K562 (cell line): ENCODE results near the gene BTRC. TPM values are rescaled to one million over a fixed set of nuclear protein-coding genes. Genes with fewer than 3 reads are reported as not detected.

ENCODE experiments used
- ATAC-seq: fragments of 200-7000 bp; cut with Tn5 transposase; 3 replicates; pipeline ENCODE4 v1.9.1; 2020; ENCODE audit warnings: moderate library complexity
- BruUV-seq: library from RNA; stranded (reverse); fragments of 400-500 nt; replicated peaks from 2 replicates; lab custom pipeline; 2021; lab: Mats Ljungman, UMichigan
- CTCF ChIA-PET: fragments of 300-600 bp; formaldehyde crosslinking; extraction: SDS; loops from one replicate; lab custom pipeline; 2021; ENCODE audit warnings: low intra/inter-chr PET ratio; lab: Yijun Ruan, JAX
- POLR2A ChIA-PET: fragments of 300-600, 350-650 bp; sonication (Branson Sonifier 250); formaldehyde crosslinking; extraction: SDS; loops from one replicate; lab custom pipeline; 2021; ENCODE audit warnings: antibody characterized with exemption, inconsistent platforms; lab: Yijun Ruan, JAX
- DNase-seq, 4 experiments: peaks; one replicate each; pipeline versions ENCODE4 v3.0.0 to v3.0.0-alpha.2; 2011 to 2018; ENCODE audit warnings: low spot score in 3 of 4, mixed read lengths in 3 of 4; ENCODE audit errors: extremely low read depth in 1 of 4
- FAIRE-seq: peaks from 2 replicates; lab custom pipeline; 2011; peaks lifted over from hg19 to GRCh38; lab: Jason Lieb, UNC
- H2AFZ ChIP-seq: 2 replicates; pipeline ENCODE4 v1.6.0; 2011; ENCODE audit warnings: low read depth, low read length, control low read depth, inconsistent platforms
- H3K27ac ChIP-seq: fragments of 200-600 bp; 3 replicates; pipeline ENCODE4 v1.8.0; 2011; ENCODE audit warnings: low read depth, mild to moderate bottlenecking, control low read depth, inconsistent platforms, low read length, moderate library complexity, mixed read lengths; ENCODE audit errors: extremely low read depth
- H3K27me3 ChIP-seq, 2 experiments: fragments of 300-600 bp in 1 of 2; 2 replicates in 1 of 2; 3 replicates in 1 of 2; pipeline versions ENCODE4 v1.6.0 to v1.8.0; 2011; ENCODE audit warnings: inconsistent platforms in 2 of 2, low read length in 2 of 2, mild to moderate bottlenecking in 1 of 2, mixed read lengths in 1 of 2, moderate library complexity in 1 of 2; ENCODE audit not compliant: control insufficient read depth in 2 of 2, insufficient read depth in 2 of 2
- H3K36me3 ChIP-seq: fragments of 300-600 bp; 3 replicates; pipeline ENCODE4 v1.8.0; 2011; ENCODE audit warnings: mild to moderate bottlenecking, low read length, inconsistent platforms; ENCODE audit not compliant: control insufficient read depth, insufficient read depth
- H3K4me1 ChIP-seq, 2 experiments: fragments of 200-600 bp in 1 of 2; replicated peaks in 1 of 2; 2 replicates in 1 of 2; 3 replicates in 1 of 2; pipeline versions ENCODE4 v1.5.1 to v1.8.0; 2011; ENCODE audit warnings: inconsistent platforms in 2 of 2, low read length in 2 of 2, mild to moderate bottlenecking in 1 of 2, mixed read lengths in 1 of 2, moderate library complexity in 1 of 2; ENCODE audit not compliant: control insufficient read depth in 2 of 2, insufficient read depth in 2 of 2
- H3K4me2 ChIP-seq: 2 replicates; pipeline ENCODE4 v1.6.1; 2011; ENCODE audit warnings: low read length, control low read depth, inconsistent platforms, mixed read lengths; ENCODE audit not compliant: insufficient read depth
- H3K4me3 ChIP-seq: fragments of 200-600 bp; sonication (generic), shearing (Covaris generic); 2 replicates; pipeline ENCODE4 v1.5.1; 2016; ENCODE audit warnings: control low read depth, inconsistent platforms
- H3K79me2 ChIP-seq: fragments of 200-600 bp; 3 replicates; pipeline ENCODE4 v1.8.0; 2011; ENCODE audit warnings: low read length, inconsistent platforms; ENCODE audit not compliant: control insufficient read depth, insufficient read depth
- H3K9ac ChIP-seq, 2 experiments: 2 replicates each; pipeline versions ENCODE4 v1.6.0 to v1.6.1; 2011; ENCODE audit warnings: low read depth in 2 of 2, low read length in 2 of 2, control low read depth in 1 of 2, inconsistent platforms in 1 of 2, mild to moderate bottlenecking in 1 of 2, mixed read lengths in 1 of 2; ENCODE audit not compliant: insufficient read depth in 1 of 2
- H3K9me1 ChIP-seq: one replicate; pipeline ENCODE4 v1.6.0; 2011; ENCODE audit warnings: inconsistent platforms, mild to moderate bottlenecking, low read length, moderate library complexity; ENCODE audit not compliant: control insufficient read depth, insufficient read depth
- H3K9me3 ChIP-seq: replicated peaks from 2 replicates; pipeline ENCODE4 v1.5.1; 2011; ENCODE audit warnings: low read depth, low read length, inconsistent platforms; ENCODE audit not compliant: control insufficient read depth, insufficient read depth
- H4K20me1 ChIP-seq: replicated peaks from 2 replicates; pipeline ENCODE4 v1.6.1; 2011; ENCODE audit warnings: low read length, inconsistent platforms, mixed read lengths; ENCODE audit not compliant: control insufficient read depth, insufficient read depth
- CHD1 ChIP-seq: fragments of 200-600 bp; sonication (generic); IDR thresholded peaks from one replicate; pipeline ENCODE4 v1.6.1; 2012; ENCODE audit warnings: mild to moderate bottlenecking, moderate library complexity, low read length, inconsistent platforms
- ELF2 ChIP-seq: fragments of 250-450 bp; sonication (Bioruptor Pico); IDR thresholded peaks from 2 replicates; pipeline ENCODE4 v1.5.0; 2021; ENCODE audit warnings: mild to moderate bottlenecking
- HEY1 ChIP-seq: fragments of 250-450 bp; sonication (Bioruptor Pico); IDR thresholded peaks from 2 replicates; pipeline ENCODE4 v1.5.0; 2020; ENCODE audit warnings: mild to moderate bottlenecking, moderate library complexity, borderline replicate concordance
- POLR2AphosphoS5 ChIP-seq: IDR thresholded peaks from 2 replicates; pipeline ENCODE4 v1.6.1; 2011; ENCODE audit warnings: mild to moderate bottlenecking, low read depth, low read length, moderate library complexity; ENCODE audit not compliant: control insufficient read depth, insufficient read depth
- ZNF668 ChIP-seq: fragments of 250-450 bp; sonication (Bioruptor Pico); IDR thresholded peaks from 2 replicates; pipeline ENCODE4 v1.8.0; 2022; ENCODE audit warnings: mild to moderate bottlenecking, inconsistent platforms
- WGBS: fragments of 100-300 bp; shearing (Covaris generic); methylation state at CpG from one replicate; pipeline ENCODE4 v1.1.6; 2016; ENCODE audit warnings: low coverage, mixed read lengths; ENCODE audit not compliant: insufficient coverage; ENCODE audit errors: missing lambda C conversion rate; 5-methylcytosine and 5-hydroxymethylcytosine counted together
- in situ Hi-C: fragments of 300-500 bp; cut with MboI; formaldehyde crosslinking; loops from 4 replicates; pipeline ENCODE4 v1.15.0; 2018; ENCODE audit warnings: inconsistent platforms, mixed read lengths
- intact Hi-C: fragments of 100-400 bp; cut with micrococcal nuclease; formaldehyde crosslinking; loops from 2 replicates; pipeline ENCODE4 v1.14.2; 2022
- polyA plus RNA-seq, 8 experiments: library from polyadenylated mRNA; depleted of rRNA in 4 of 8; stranded (reverse) in 5 of 8; unstranded in 3 of 8; fragments of >200 nt; fragmentation: Nextera tagmentation in 2 of 8; fragmentation: Illumina TruSeq in 1 of 8; extraction: Ambion mirVana in 2 of 8; extraction: Trizol in 1 of 8; gene quantifications; 2 replicates each; pipeline versions ENCODE4 v1.2.1 to v1.2.3, GENCODE V29; 2011 to 2014; ENCODE audit warnings: inconsistent platforms in 1 of 8, missing spikeins in 1 of 8
- total RNA-seq, 7 experiments: library from RNA; depleted of rRNA in 6 of 7; stranded (reverse); fragments of >200 nt in 6 of 7; fragmentation: Illumina TruSeq in 2 of 7; extraction: Trizol in 2 of 7; gene quantifications; 2 replicates each; pipeline versions ENCODE4 v1.2.1 to v1.2.3, GENCODE V29; 2011 to 2021; ENCODE audit warnings: low replicate concordance in 1 of 7
- TF ChIP-seq, protein P1 (sequence below): IDR thresholded peaks from 3 replicates; pipeline ENCODE4 v1.6.1; 2011; ENCODE audit warnings: borderline replicate concordance, mild to moderate bottlenecking, moderate library complexity; ENCODE audit not compliant: insufficient read length; ENCODE audit errors: extremely low read depth

BTRC gene
- total and polyA plus RNA-seq, 9 of the 15 experiments (the other 6 are each of a cell fraction or from before 2014, with no cell fraction given): 1.6 to 15.4 (median 7.0) TPM

GRCh38 chr10:101580486-101581399 lies 226.8 kb downstream of the BTRC start:
- CTCF ChIA-PET: no interaction called here
- 79% methylated on average over 7 of the region's 10 CpGs for WGBS
- Histone ChIP-seq H4K20me1 (no peaks in the 10 kb centered on the region; the same call in 1 of the 2 replicates), H3K79me2 (no peaks in the 10 kb centered on the region), H3K27me3 (no peaks in the 10 kb centered on the region), H3K9me3 (no peaks in the 10 kb centered on the region), H3K4me2 (no peak overlapping the region), H3K4me3 (no peak overlapping the region), H3K27ac (no peak overlapping the region), H3K9me1 (no peaks in the 10 kb centered on the region), H3K4me1 (peaks cover 15 to 29% of the 10 kb centered on the region in 2 experiments), H2AFZ (no peak overlapping the region), H3K36me3 (peaks cover 48% of the 10 kb centered on the region; the same call in 2 of the 3 replicates), H3K9ac (no peak overlapping the region; a peak in 1 of 4 replicates)
- TF ChIP-seq, protein P1, sequence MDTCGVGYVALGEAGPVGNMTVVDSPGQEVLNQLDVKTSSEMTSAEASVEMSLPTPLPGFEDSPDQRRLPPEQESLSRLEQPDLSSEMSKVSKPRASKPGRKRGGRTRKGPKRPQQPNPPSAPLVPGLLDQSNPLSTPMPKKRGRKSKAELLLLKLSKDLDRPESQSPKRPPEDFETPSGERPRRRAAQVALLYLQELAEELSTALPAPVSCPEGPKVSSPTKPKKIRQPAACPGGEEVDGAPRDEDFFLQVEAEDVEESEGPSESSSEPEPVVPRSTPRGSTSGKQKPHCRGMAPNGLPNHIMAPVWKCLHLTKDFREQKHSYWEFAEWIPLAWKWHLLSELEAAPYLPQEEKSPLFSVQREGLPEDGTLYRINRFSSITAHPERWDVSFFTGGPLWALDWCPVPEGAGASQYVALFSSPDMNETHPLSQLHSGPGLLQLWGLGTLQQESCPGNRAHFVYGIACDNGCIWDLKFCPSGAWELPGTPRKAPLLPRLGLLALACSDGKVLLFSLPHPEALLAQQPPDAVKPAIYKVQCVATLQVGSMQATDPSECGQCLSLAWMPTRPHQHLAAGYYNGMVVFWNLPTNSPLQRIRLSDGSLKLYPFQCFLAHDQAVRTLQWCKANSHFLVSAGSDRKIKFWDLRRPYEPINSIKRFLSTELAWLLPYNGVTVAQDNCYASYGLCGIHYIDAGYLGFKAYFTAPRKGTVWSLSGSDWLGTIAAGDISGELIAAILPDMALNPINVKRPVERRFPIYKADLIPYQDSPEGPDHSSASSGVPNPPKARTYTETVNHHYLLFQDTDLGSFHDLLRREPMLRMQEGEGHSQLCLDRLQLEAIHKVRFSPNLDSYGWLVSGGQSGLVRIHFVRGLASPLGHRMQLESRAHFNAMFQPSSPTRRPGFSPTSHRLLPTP: no peak
- no peak for TF ChIP-seq ELF2 (CRISPR knock-in tag)
- TF ChIP-seq HEY1 (CRISPR knock-in tag): no peak
- TF ChIP-seq CHD1: no peak
- TF ChIP-seq POLR2AphosphoS5: no peak
- TF ChIP-seq ZNF668 (CRISPR knock-in tag): no peak
- ATAC-seq: no peak
- POLR2A ChIA-PET: interaction anchor here (0.6 to 1.1 kb wide), 2 partner anchors 191 to 1001 kb away, joined by 3 read pairs; no protein-coding TSS in a partner anchor
- BruUV-seq: no TSS peak
- intact Hi-C loops (no loop called here), in situ Hi-C loops (no loop called here)
- no peak for DNase-seq
- no peak for FAIRE-seq
